ENCODE results near the gene RGS17.

DNA sequence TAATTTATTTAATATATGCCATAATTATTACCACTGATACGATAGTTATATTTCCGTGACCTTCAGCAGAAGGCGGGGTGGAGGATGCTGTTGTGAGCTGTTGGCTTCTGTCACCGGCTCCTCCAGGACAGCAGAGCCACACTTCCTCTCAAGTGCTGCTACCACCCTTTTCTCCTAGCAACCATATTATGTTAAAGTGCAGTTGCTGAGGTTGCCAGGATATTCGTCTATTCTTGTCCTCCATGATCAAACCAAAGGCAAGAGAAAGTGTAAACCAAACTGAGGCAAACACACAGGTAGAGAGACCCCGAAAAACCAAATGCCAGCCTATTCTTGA lies 27.8 kb downstream of the RGS17 start:
- TF ChIP-seq, protein P1, sequence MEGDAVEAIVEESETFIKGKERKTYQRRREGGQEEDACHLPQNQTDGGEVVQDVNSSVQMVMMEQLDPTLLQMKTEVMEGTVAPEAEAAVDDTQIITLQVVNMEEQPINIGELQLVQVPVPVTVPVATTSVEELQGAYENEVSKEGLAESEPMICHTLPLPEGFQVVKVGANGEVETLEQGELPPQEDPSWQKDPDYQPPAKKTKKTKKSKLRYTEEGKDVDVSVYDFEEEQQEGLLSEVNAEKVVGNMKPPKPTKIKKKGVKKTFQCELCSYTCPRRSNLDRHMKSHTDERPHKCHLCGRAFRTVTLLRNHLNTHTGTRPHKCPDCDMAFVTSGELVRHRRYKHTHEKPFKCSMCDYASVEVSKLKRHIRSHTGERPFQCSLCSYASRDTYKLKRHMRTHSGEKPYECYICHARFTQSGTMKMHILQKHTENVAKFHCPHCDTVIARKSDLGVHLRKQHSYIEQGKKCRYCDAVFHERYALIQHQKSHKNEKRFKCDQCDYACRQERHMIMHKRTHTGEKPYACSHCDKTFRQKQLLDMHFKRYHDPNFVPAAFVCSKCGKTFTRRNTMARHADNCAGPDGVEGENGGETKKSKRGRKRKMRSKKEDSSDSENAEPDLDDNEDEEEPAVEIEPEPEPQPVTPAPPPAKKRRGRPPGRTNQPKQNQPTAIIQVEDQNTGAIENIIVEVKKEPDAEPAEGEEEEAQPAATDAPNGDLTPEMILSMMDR (IDR thresholded peaks at IDR 0.05) = no peak
- no peak for TF ChIP-seq POLR2AphosphoS5 (IDR thresholded peaks at IDR 0.05)

All from esophagus muscularis mucosa (tissue), 3 donors.